ENCODE data around the gene CA5A. TPM values are rescaled to one million over a fixed set of nuclear protein-coding genes. Genes with fewer than 3 reads are reported as not detected.

CA5A gene
- total and polyA plus RNA-seq, 2 of the 4 experiments (the other 2 are of a cell fraction), result not detected

DNA sequence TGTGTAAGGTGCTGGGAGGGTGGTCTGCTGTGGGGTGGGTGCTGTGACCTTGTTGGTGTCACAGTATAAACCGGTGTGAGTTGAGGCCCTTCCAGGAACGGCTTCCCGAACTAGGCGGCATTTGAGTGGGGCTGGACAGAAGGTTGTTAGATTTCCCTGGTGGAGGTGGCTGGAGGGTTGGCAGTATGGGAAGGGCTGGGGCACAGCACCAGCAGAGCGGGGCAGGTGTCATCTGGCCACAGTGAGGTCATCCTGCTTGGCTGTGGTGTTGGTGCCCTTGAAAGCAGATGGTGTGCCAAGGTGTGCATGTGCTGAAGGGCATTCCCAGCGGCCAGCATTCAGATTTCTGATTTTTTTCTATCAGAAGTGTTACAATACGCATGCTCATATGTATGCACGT is 43.0 kb upstream of the CA5A start:
- Histone ChIP-seq H2AK5ac (ENCODE audit: low read depth, low read length) (no peak overlapping the region), H2BK120ac (ENCODE audit: low read depth, low read length) (no peak overlapping the region), H3K36me3 (ENCODE audit: control insufficient read depth, insufficient read depth, low read length) (peaks cover 12% of the 10 kb centered on the region), H4K8ac (ENCODE audit: low read depth in 2 of 2, low read length in 2 of 2) (no peak overlapping the region), H2BK5ac (ENCODE audit: low read depth, low read length, poor library complexity, severe bottlenecking) (no peak overlapping the region), H4K20me1 (ENCODE audit: insufficient read depth, low read length) (no peaks in the 10 kb centered on the region; the same call in none of the 2 replicates), H3K79me1 (ENCODE audit: low read depth in 1 of 2, low read length in 2 of 2) (peaks cover 23 to 34% of the 10 kb centered on the region in 2 experiments; a peak in 3 of 4 replicates), H3K4me2 (ENCODE audit: low read depth, low read length) (no peak overlapping the region), H3K4me3 (ENCODE audit: insufficient read depth, low read depth, low read length) (no peak overlapping the region), H2AK9ac (replicated peaks; ENCODE audit: low read depth, low read length, poor library complexity) (no peak overlapping the region), H4K91ac (ENCODE audit: insufficient read depth, low read depth, low read length) (no peak overlapping the region), H2BK15ac (ENCODE audit: low read depth, low read length) (no peak overlapping the region), H3K4me1 (ENCODE audit: control insufficient read depth, insufficient read depth, low read length) (peaks cover 5% of the 10 kb centered on the region), H3K23ac (ENCODE audit: low read depth, low read length) (no peak overlapping the region), H3K27ac (ENCODE audit: insufficient read depth, low read length) (no peak overlapping the region), H2AFZ (replicated peaks; ENCODE audit: low read length, poor library complexity) (no peak overlapping the region), H3K9me1 (ENCODE audit: insufficient read depth, low read length) (peaks cover 3% of the 10 kb centered on the region), H3K4ac (ENCODE audit: low read depth, low read length) (no peak overlapping the region), H3K56ac (ENCODE audit: extremely low read depth, insufficient read depth, low read length) (no peak overlapping the region), H4K5ac (ENCODE audit: low read depth, low read length) (no peak overlapping the region), H3K18ac (ENCODE audit: low read depth, low read length) (no peak overlapping the region), H3K27me3 (ENCODE audit: control insufficient read depth, insufficient read depth, low read length) (no peaks in the 10 kb centered on the region), H3K14ac (replicated peaks; ENCODE audit: low read depth, low read length) (no peak overlapping the region), H2BK20ac (ENCODE audit: low read depth, low read length) (no peak overlapping the region), H3K9ac (ENCODE audit: low read depth, low read length) (no peak overlapping the region), H3K9me3 (ENCODE audit: control insufficient read depth, insufficient read depth, low read length) (no peaks in the 10 kb centered on the region)
- POLR2A ChIA-PET (ENCODE audit: unreplicated experiment), result no interaction called here
- ATAC-seq (ENCODE audit: low read depth), result no peak
- intact Hi-C loops (cut with micrococcal nuclease), result no loop called here
- WGBS, 2 experiments (ENCODE audit: extremely low coverage in 2 of 2, insufficient read length in 1 of 2), result no CpG with 5 or more reads among the region's 8 CpGs
- no peak for DNase-seq
- no peak for TF ChIP-seq SMC3 (IDR thresholded peaks at IDR 0.05; ENCODE audit: low read depth, low read length)
- TF ChIP-seq MAZ (IDR thresholded peaks at IDR 0.05; ENCODE audit: borderline replicate concordance, low read depth, low read length), result no peak
- TF ChIP-seq CEBPB (IDR thresholded peaks at IDR 0.05; ENCODE audit: low read depth, low read length), result no peak
- TF ChIP-seq NFE2L2 (IDR thresholded peaks at IDR 0.05; ENCODE audit: low read depth, low read length), result no peak
- no peak for TF ChIP-seq RAD21 (IDR thresholded peaks at IDR 0.05; ENCODE audit: low read length)
- TF ChIP-seq RFX5 (IDR thresholded peaks at IDR 0.05; ENCODE audit: low read depth, low read length), result no peak
- dilution Hi-C loops (cut with HindIII; ENCODE audit: low sequenced_read_pairs, unreplicated experiment), result no loop called here
- in situ Hi-C loops (cut with MboI; ENCODE audit: low sequenced_read_pairs), result no loop called here
- BruUV-seq (replicated peaks), result no TSS peak
- CTCF ChIA-PET, result no interaction called here

All from IMR-90 (cell line).